Heart left ventricle (tissue), 16 donors: ENCODE data around the gene WDR83. TPM values are rescaled to one million over a fixed set of nuclear protein-coding genes. Genes with fewer than 3 reads are reported as not detected.

ENCODE experiments used
- ATAC-seq, 4 donors: fragments of 200-7000 bp; cut with Tn5 transposase; one replicate each; pipeline ENCODE4 v1.9.1; 2020 to 2022; ENCODE audit warnings: moderate library complexity in 4 of 4, mild to moderate bottlenecking in 3 of 4, moderate number of reproducible peaks in 1 of 4
- DNase-seq, 5 donors: peaks; one replicate each; pipeline ENCODE4 v3.0.0-alpha.2; 2020
- H3K27ac ChIP-seq, 12 donors: fragments of 200-600 bp; sonication (generic) in 4 of 12; one replicate each; pipeline versions ENCODE4 v1.5.0 to v1.8.0; 2016 to 2022; ENCODE audit warnings: mild to moderate bottlenecking in 2 of 12
- H3K27me3 ChIP-seq, 9 donors: fragments of 200-600 bp; sonication (generic) in 2 of 9; one replicate each; pipeline versions ENCODE4 v1.5.1 to v1.8.0; 2016 to 2022; ENCODE audit warnings: mild to moderate bottlenecking in 3 of 9
- H3K36me3 ChIP-seq, 9 donors: fragments of 200-600 bp; sonication (generic) in 2 of 9; one replicate each; pipeline versions ENCODE4 v1.5.0 to v1.8.0; 2018 to 2022; ENCODE audit warnings: mild to moderate bottlenecking in 2 of 9
- H3K4me1 ChIP-seq, 12 donors: fragments of 200-600 bp; sonication (generic) in 4 of 12; one replicate each; pipeline versions ENCODE4 v1.5.0 to v1.8.0; 2016 to 2022; ENCODE audit warnings: mild to moderate bottlenecking in 3 of 12
- H3K4me3 ChIP-seq, 12 donors: fragments of 200-600 bp; sonication (generic) in 4 of 12; one replicate each; pipeline versions ENCODE4 v1.5.0 to v1.8.0; 2017 to 2022; ENCODE audit warnings: mild to moderate bottlenecking in 9 of 12, moderate library complexity in 4 of 12
- H3K9me3 ChIP-seq, 12 donors: fragments of 200-600 bp; sonication (generic) in 4 of 12; one replicate each; pipeline versions ENCODE4 v1.5.0 to v1.8.0; 2016 to 2022; ENCODE audit warnings: mild to moderate bottlenecking in 1 of 12
- POLR2A ChIP-seq, 2 donors: fragments of 450-650 bp; IDR thresholded peaks; one replicate each; pipeline ENCODE4 v1.6.1; 2017; ENCODE audit warnings: antibody characterized with exemption in 2 of 2, mild to moderate bottlenecking in 2 of 2, moderate library complexity in 2 of 2
- WGBS, 4 donors: extraction: QIAGEN DNeasy Blood & Tissue Kit in 2 of 4; methylation state at CpG; one replicate each; pipeline versions ENCODE4 v1.1.5 to v1.1.7; 2013 to 2018; 5-methylcytosine and 5-hydroxymethylcytosine counted together
- intact Hi-C, 10 donors: fragments of 100-400 bp; cut with DNase I; formaldehyde crosslinking; loops; one replicate each; pipeline versions ENCODE4 v1.11.1 to v1.14.2; 2022
- polyA plus RNA-seq, 2 donors: library from polyadenylated mRNA; stranded (reverse); fragments of 200-250 nt; gene quantifications; one replicate each; pipeline ENCODE4 v1.2.3, GENCODE V29; 2013
- total RNA-seq, 9 donors: library from RNA; depleted of rRNA in 2 of 9; stranded (reverse); fragments of >200 nt in 2 of 9; fragmentation: NEBNext Ultra II Directional in 3 of 9; extraction: Animal tissue kit (Norgen Biotek cat#: 25700) in 3 of 9; gene quantifications; one replicate each; pipeline versions ENCODE4 v1.1.0 to v1.2.4, GENCODE V29; 2016 to 2023
- TF ChIP-seq, protein P1 (sequence below), 12 donors: fragments of 200-600 bp; sonication (generic) in 4 of 12; IDR thresholded peaks; one replicate each; pipeline versions ENCODE4 v1.5.0 to v1.8.0; 2018 to 2022; ENCODE audit warnings: antibody characterized with exemption in 12 of 12, mild to moderate bottlenecking in 5 of 12
- donor health status: ischemic (EF 13 %, LVEDD 7.1; RV severe dilation, severe dysfunction).
- donor health status: healthy with polysubstance abuse.
- donor health status: DM: no; HTN: yes; CAD: no.
- donor health status: DM: no; HTN: no; CAD: no.
- donor health status: ischemic (EF 25% LVEDD 6.9; RV normal size, moderate dysfunction).
- donor health status: ischemic (EF 25% LVEDD 5.7; RV mildly dilated, moderate dysfunction).
- donor health status: healthy.
- donor health status: DM: yes; HTN: yes; CAD: no.
- donor health status: ischemic (EF 35%, LVEDD 5.7; RV mildly dilated, moderate dysfunction).
- donor health status: nonischemic (EF 11% LVEDD 7.7; RV severe dilation, severe dysfunction).
- donor health status: DM: yes; HTN: yes; CAD: no.
- donor health status: PGD.
- donor health status: ischemic (EF 29% LVEDD 5.4; RV normal size, mild dysfunction).
- donor health status: nonischemic (EF 23%, LVEDD 6.1; RV moderate dilation, normal function).

WDR83 gene
- total and polyA plus RNA-seq, 11 donors, result 6.0 to 13.0 (median 7.9) TPM

DNA sequence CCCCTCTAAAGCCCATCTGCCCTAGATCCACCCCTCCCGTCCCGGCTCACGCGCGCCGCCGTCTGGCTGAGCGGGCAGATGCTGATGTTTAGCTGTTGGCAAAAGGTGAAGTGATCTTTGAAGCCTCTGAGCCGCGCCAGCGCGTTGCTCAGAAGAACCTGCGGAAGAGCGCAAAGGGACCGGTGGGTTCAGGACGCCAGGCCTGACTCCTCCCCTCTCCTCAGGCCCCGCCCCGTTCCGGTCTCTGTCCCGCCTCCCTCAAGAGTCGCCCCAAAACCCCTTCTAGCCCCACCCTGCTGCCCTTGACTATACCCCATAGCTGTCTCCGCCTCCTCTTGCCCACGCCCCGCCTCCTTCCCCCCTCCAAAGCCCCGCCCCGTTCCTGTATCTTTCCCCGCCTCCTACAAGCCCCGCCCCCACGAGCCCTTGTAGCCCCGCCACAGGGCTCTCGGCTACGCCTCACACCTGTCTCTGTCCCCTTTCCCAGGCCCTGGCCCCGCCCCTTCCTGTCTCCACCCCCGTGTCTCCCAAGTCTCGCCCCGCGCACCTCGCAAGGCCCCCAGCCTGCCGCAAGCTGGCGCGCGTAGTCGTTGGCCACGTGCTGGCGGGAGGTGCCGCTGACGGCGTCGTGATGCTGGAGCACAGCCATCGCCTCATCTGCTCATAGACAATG, 9.6 kb upstream of the WDR83 start:
- TF ChIP-seq, protein P1, sequence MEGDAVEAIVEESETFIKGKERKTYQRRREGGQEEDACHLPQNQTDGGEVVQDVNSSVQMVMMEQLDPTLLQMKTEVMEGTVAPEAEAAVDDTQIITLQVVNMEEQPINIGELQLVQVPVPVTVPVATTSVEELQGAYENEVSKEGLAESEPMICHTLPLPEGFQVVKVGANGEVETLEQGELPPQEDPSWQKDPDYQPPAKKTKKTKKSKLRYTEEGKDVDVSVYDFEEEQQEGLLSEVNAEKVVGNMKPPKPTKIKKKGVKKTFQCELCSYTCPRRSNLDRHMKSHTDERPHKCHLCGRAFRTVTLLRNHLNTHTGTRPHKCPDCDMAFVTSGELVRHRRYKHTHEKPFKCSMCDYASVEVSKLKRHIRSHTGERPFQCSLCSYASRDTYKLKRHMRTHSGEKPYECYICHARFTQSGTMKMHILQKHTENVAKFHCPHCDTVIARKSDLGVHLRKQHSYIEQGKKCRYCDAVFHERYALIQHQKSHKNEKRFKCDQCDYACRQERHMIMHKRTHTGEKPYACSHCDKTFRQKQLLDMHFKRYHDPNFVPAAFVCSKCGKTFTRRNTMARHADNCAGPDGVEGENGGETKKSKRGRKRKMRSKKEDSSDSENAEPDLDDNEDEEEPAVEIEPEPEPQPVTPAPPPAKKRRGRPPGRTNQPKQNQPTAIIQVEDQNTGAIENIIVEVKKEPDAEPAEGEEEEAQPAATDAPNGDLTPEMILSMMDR (IDR thresholded peaks at IDR 0.05), result no peak
- TF ChIP-seq POLR2A (IDR thresholded peaks at IDR 0.05), result no peak
- Histone ChIP-seq H3K27me3 (no peaks in the 10 kb centered on the region), H3K4me3 (no peak overlapping the region), H3K4me1 (no peaks in the 10 kb centered on the region), H3K9me3 (no peaks in the 10 kb centered on the region), H3K36me3 (peaks cover 0 to 87% (median 62%) of the 10 kb centered on the region in 9 donors), H3K27ac (no peak overlapping the region)
- intact Hi-C loops, result no loop called here
- ATAC-seq (peak in 2 of 4 donors; percentile 33), DNase-seq (no peak)
- WGBS, 4 donors, result 60 to 69% (median 67%) methylated on average over 50 of the region's 50 CpGs

DNA sequence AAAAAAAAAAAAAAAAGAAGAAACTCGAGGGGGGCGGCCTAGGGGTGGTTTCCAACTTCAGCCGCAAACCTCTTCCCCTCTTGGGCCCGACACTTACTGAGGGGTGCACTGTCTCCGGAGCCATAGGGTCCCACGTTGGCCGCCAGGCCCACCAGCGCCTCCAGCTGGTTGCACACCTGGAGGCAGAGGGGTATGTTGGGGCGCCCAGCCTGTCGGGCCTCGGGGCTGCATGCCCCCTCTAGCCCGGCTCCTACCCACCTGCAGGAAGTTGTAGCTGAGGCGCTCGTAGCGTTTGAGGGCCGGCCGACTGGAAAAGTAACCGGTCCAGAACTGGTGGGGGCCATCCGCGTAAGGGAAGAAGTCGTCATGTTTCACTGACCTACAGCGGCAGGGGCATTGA, 8.6 kb upstream of the WDR83 start:
- WGBS, 4 donors, result 95 to 98% (median 96%) methylated on average over 21 to 22 of the region's 22 CpGs
- H3K9me3 ChIP-seq, result no peaks in the 10 kb centered on the region
- H3K4me3 ChIP-seq, result no peak overlapping the region
- H3K27ac ChIP-seq, result no peak overlapping the region
- H3K36me3 ChIP-seq, result peaks cover 0 to 93% (median 67%) of the 10 kb centered on the region in 9 donors
- DNase-seq (no peak), ATAC-seq (peak in 1 of 4 donors; percentile 20)
- no peaks in the 10 kb centered on the region for H3K4me1 ChIP-seq
- no peaks in the 10 kb centered on the region for H3K27me3 ChIP-seq
- intact Hi-C loops, result no loop called here
- TF ChIP-seq POLR2A (IDR thresholded peaks at IDR 0.05), result no peak
- TF ChIP-seq, protein P1 (IDR thresholded peaks at IDR 0.05), result no peak

DNA sequence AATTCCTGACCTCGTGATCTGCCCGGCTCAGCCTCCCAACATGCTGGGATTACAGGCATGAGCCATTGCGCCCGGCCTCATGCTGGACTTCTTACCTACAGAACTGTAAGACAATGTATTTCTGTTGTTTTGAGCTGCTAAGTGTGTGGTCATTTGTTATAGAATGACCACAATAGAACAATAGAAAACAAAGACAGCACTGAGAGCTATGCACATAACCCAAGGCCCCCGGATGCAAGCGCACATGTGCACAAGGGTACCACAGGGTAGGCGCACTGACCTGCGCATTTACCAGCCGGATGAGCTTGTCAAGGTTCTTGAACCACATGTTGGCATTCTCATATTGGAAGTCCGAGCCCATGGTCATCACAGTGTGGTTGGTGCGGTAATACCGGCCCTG, 5.6 kb upstream of the WDR83 start:
- ATAC-seq, result no peak
- Histone ChIP-seq H3K36me3 (peaks cover 0 to 89% (median 67%) of the 10 kb centered on the region in 9 donors), H3K4me3 (no peak overlapping the region), H3K27me3 (no peaks in the 10 kb centered on the region), H3K9me3 (no peaks in the 10 kb centered on the region), H3K27ac (no peak overlapping the region), H3K4me1 (peaks cover 0 to 19% (median 6%) of the 10 kb centered on the region in 12 donors)
- 88 to 97% (median 93%) methylated on average over 12 of the region's 12 CpGs for WGBS, 4 donors
- TF ChIP-seq, protein P1 (IDR thresholded peaks at IDR 0.05), result no peak
- TF ChIP-seq POLR2A (IDR thresholded peaks at IDR 0.05), result no peak
- intact Hi-C loops, result no loop called here
- DNase-seq, result no peak

DNA sequence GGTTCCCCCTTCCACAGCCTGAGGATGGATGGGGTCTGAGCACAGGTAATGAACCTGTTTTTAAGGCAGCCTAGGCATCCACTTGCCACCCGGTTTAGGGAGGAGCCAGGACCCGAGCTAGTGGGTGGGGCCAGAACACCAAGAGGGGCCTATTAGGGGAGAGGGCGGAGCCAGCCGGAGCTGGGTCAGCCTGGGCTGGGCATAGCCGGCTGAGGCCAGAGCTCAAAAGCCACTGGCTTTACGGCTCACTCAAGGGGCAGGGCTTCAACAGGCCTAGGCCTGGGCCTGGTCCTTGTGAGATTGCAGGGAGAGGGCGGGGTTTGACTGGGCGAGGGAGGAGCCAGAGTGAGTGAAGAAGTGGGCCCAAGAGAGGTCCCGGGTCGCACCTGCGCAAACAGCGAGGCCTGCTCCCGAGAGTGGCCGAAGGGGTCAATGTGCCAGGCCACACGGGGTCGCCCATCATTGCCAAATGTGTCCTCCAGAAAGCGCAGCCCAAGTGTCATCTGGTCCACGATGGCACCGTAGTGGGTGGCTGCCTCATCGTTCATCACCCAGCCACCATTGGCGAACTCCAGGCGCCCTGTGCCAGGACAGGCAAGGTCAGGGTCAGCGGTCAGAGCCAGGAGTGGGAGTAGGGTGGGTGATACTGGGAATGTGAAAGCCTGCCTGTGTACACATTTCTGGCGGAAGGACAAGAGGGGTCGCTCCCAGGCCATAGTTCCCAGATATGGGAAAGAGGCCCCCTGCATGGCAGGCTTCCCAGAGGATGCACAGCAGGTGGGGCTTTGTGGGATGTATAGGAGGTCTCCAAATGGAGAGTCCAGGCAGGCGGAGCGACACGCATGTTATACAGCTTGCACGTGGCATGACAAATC, 2.0 kb upstream of the WDR83 start:
- Histone ChIP-seq H3K4me1 (peaks cover 4 to 41% (median 28%) of the 10 kb centered on the region in 12 donors), H3K27ac (peak overlapping the region in 1 of 12 donors; percentile 90), H3K36me3 (peaks cover 0 to 59% (median 44%) of the 10 kb centered on the region in 9 donors), H3K4me3 (peak overlapping the region in 2 of 12 donors; percentile 74 to 96), H3K9me3 (no peaks in the 10 kb centered on the region), H3K27me3 (no peaks in the 10 kb centered on the region)
- WGBS, 4 donors, result 82 to 90% (median 87%) methylated on average over 26 to 29 of the region's 29 CpGs
- TF ChIP-seq, protein P1 (IDR thresholded peaks at IDR 0.05), result no peak
- TF ChIP-seq POLR2A (IDR thresholded peaks at IDR 0.05), result no peak
- intact Hi-C loops, result loop anchor here in 1 of 10 donors (5.0 kb wide), 1 partner anchor 102 kb away; no protein-coding TSS in a partner anchor
- DNase-seq, result no peak
- ATAC-seq, result no peak
